Right atrium auricular region (tissue), 2 donors: Measurements from ENCODE around the gene IFNL2. TPM values are rescaled to one million over a fixed set of nuclear protein-coding genes. Genes with fewer than 3 reads are reported as not detected.
"Not testable (repeated sequence)": the region's sequence is repeated elsewhere in the genome, so short reads cannot be mapped to it uniquely, and the experiment has no call there.

Experiments
- DNase-seq: peaks from one replicate; pipeline ENCODE4 v3.0.0-alpha.2; 2019; ENCODE audit warnings: low spot score
- H3K27ac ChIP-seq, 2 donors: fragments of 200-600 bp; sonication (generic); 1 replicate in 1 of 2; 2 replicates in 1 of 2; pipeline ENCODE4 v1.5.1; 2016 to 2019
- H3K27me3 ChIP-seq, 2 donors: fragments of 200-600 bp; sonication (generic); one replicate each; pipeline versions ENCODE4 v1.5.1 to v1.6.0; 2017 to 2019
- H3K36me3 ChIP-seq: fragments of 200-600 bp; sonication (generic); one replicate; pipeline ENCODE4 v1.5.1; 2016
- H3K4me1 ChIP-seq, 2 donors: fragments of 200-600 bp; sonication (generic); one replicate each; pipeline versions ENCODE4 v1.5.1 to v1.6.0; 2017 to 2019
- H3K4me3 ChIP-seq, 2 donors: fragments of 200-600 bp; sonication (generic); 1 replicate in 1 of 2; 2 replicates in 1 of 2; pipeline ENCODE4 v1.5.1; 2017 to 2019; ENCODE audit warnings: mild to moderate bottlenecking in 1 of 2, moderate library complexity in 1 of 2
- H3K9me3 ChIP-seq, 2 donors: fragments of 200-600 bp; sonication (generic); one replicate each; pipeline ENCODE4 v1.5.1; 2019
- CTCF ChIP-seq, 2 donors: fragments of 200-600 bp; sonication (generic); IDR thresholded peaks; one replicate each; pipeline ENCODE4 v1.5.1; 2019; ENCODE audit warnings: antibody characterized with exemption in 2 of 2
- total RNA-seq, 2 donors: library from RNA; depleted of rRNA; stranded (reverse); fragments of >200 nt; gene quantifications; one replicate each; pipeline ENCODE4 v1.1.0, GENCODE V29; 2016

Gene IFNL2
- total RNA-seq, 2 donors from 2014 or later, result not detected

GRCh38 chr19:39270036-39270871 lies 2.1 kb downstream of the IFNL2 start:
- Histone ChIP-seq H3K9me3 (no peaks in the 10 kb centered on the region), H3K4me3 (no peak overlapping the region), H3K4me1 (peaks cover 0 to under 1% of the 10 kb centered on the region in 2 donors), H3K27me3 (no peaks in the 10 kb centered on the region), H3K27ac (no peak overlapping the region), H3K36me3 (no peaks in the 10 kb centered on the region)
- DNase-seq, result no peak
- TF ChIP-seq CTCF (IDR thresholded peaks at IDR 0.05), result no peak

- H3K27me3 ChIP-seq, H3K27ac ChIP-seq, H3K4me1 ChIP-seq, H3K36me3 ChIP-seq, H3K4me3 ChIP-seq, DNase-seq, H3K9me3 ChIP-seq: not testable (repeated sequence)
Observed at GRCh38 chr19:39273859-39274258, 5.7 kb downstream of the IFNL2 start.

- H3K27ac ChIP-seq, result no peak overlapping the region
- no peaks in the 10 kb centered on the region for H3K27me3 ChIP-seq
- H3K36me3 ChIP-seq, result no peaks in the 10 kb centered on the region
- H3K4me3 ChIP-seq, result no peak overlapping the region
- no peaks in the 10 kb centered on the region for H3K4me1 ChIP-seq
- H3K9me3 ChIP-seq, result no peaks in the 10 kb centered on the region
- no peak for DNase-seq
- TF ChIP-seq CTCF (IDR thresholded peaks at IDR 0.05), result no peak
Observed at GRCh38 chr19:39275578-39275977, 7.4 kb downstream of the IFNL2 start.

- Histone ChIP-seq H3K4me3 (no peak overlapping the region), H3K4me1 (no peaks in the 10 kb centered on the region), H3K27me3 (no peaks in the 10 kb centered on the region), H3K36me3 (no peaks in the 10 kb centered on the region), H3K27ac (no peak overlapping the region), H3K9me3 (peaks cover 0 to 5% of the 10 kb centered on the region in 2 donors)
- no peak for DNase-seq
- no peak for TF ChIP-seq CTCF (IDR thresholded peaks at IDR 0.05)
Observed at GRCh38 chr19:39276740-39277139, 8.5 kb downstream of the IFNL2 start.

- Histone ChIP-seq H3K36me3 (no peaks in the 10 kb centered on the region), H3K9me3 (peaks cover 0 to 14% of the 10 kb centered on the region in 2 donors), H3K4me1 (no peaks in the 10 kb centered on the region), H3K27me3 (no peaks in the 10 kb centered on the region), H3K4me3 (no peak overlapping the region), H3K27ac (no peak overlapping the region)
- no peak for DNase-seq
- TF ChIP-seq CTCF (IDR thresholded peaks at IDR 0.05), result no peak
Observed at GRCh38 chr19:39277598-39277997, 9.4 kb downstream of the IFNL2 start.

- Histone ChIP-seq H3K4me3 (no peak overlapping the region), H3K36me3 (no peaks in the 10 kb centered on the region), H3K27ac (no peak overlapping the region), H3K4me1 (no peaks in the 10 kb centered on the region), H3K9me3 (peaks cover 0 to 38% of the 10 kb centered on the region in 2 donors), H3K27me3 (no peaks in the 10 kb centered on the region)
- no peak for DNase-seq
- TF ChIP-seq CTCF (IDR thresholded peaks at IDR 0.05), result no peak
Observed at GRCh38 chr19:39282021-39282420, 13.8 kb downstream of the IFNL2 start.
